MCF 10A (cell line): ENCODE data around the gene SDHAF3. TPM values are rescaled to one million over a fixed set of nuclear protein-coding genes. Genes with fewer than 3 reads are reported as not detected.

Source experiments
- BruUV-seq: library from RNA; stranded (reverse); fragments of 400-500 nt; replicated peaks from 2 replicates; lab custom pipeline; 2021; lab: Mats Ljungman, UMichigan
- CTCF ChIA-PET: fragments of 300-600 bp; sonication (Branson Sonifier 250); formaldehyde crosslinking; extraction: SDS; loops from one replicate; lab custom pipeline; 2021; ENCODE audit warnings: antibody characterized with exemption, inconsistent platforms; lab: Yijun Ruan, JAX
- POLR2A ChIA-PET: fragments of 300-600, 350-650 bp; sonication (Branson Sonifier 250); formaldehyde crosslinking; extraction: SDS; loops from one replicate; lab custom pipeline; 2020; ENCODE audit warnings: antibody characterized with exemption, inconsistent platforms; lab: Yijun Ruan, JAX
- DNase-seq: peaks from one replicate; pipeline ENCODE4 v3.0.0-alpha.2; 2018; ENCODE audit not compliant: unreplicated experiment
- H3K27ac Mint-ChIP-seq: one replicate; pipeline ENCODE4 v1.8.0; 2022; ENCODE audit warnings: mild to moderate bottlenecking, low read depth, mixed read lengths; ENCODE audit not compliant: unreplicated experiment
- H3K27me3 Mint-ChIP-seq: one replicate; pipeline ENCODE4 v1.8.0; 2022; ENCODE audit warnings: mixed read lengths; ENCODE audit not compliant: insufficient read depth, unreplicated experiment
- H3K36me3 Mint-ChIP-seq: one replicate; pipeline ENCODE4 v1.8.0; 2022; ENCODE audit warnings: mild to moderate bottlenecking, moderate library complexity, mixed read lengths; ENCODE audit not compliant: insufficient read depth, unreplicated experiment
- H3K4me1 Mint-ChIP-seq: one replicate; pipeline ENCODE4 v1.8.0; 2022; ENCODE audit warnings: mixed read lengths; ENCODE audit not compliant: insufficient read depth, unreplicated experiment
- H3K4me3 Mint-ChIP-seq: one replicate; pipeline ENCODE4 v1.8.0; 2022; ENCODE audit warnings: mild to moderate bottlenecking, moderate library complexity, mixed read lengths; ENCODE audit not compliant: unreplicated experiment
- H3K9me3 Mint-ChIP-seq: one replicate; pipeline ENCODE4 v1.8.0; 2022; ENCODE audit warnings: mixed read lengths; ENCODE audit not compliant: unreplicated experiment
- CTCF ChIP-seq: fragments of 200-600 bp; IDR thresholded peaks from one replicate; pipeline ENCODE4 v1.8.0; 2022; ENCODE audit warnings: antibody characterized with exemption, mild to moderate bottlenecking; ENCODE audit not compliant: unreplicated experiment
- intact Hi-C: fragments of 100-400 bp; cut with micrococcal nuclease; formaldehyde crosslinking; loops from 2 replicates; pipeline ENCODE4 v1.14.1; 2022
- total RNA-seq: library from RNA; stranded (reverse); gene quantifications from 2 replicates; pipeline ENCODE4 v1.2.3, GENCODE V29; 2022

The SDHAF3 gene
- total RNA-seq, 1 experiment from 2014 or later: 12.3 TPM

DNA sequence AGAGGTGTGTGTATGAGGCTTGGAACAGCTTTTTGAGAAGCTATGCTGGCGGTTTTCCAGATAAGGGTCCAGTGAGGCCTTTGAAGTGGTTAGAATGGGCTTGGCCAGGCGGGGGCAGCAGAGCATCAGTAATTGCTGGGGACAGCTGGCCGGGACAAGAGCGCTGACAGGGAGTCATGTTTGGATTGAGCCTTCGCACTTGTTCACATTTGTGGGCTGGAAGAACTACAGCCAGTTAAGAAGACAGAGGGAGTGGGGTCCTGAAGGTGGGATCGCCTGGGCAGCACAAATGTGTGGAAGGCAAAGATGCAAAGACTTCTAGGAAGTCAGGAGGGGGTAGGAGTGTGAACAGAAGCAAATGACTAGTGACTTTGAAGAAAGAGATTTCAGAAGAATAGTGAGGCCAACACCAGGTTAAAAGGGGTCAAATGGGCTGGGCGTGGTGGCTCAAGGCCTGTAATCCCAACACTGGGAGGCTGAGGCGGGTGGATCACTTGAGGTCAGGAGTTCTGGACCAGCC, 12.7 kb upstream of the SDHAF3 start:
- Mint-ChIP-seq H3K9me3 (no peaks in the 10 kb centered on the region), H3K36me3 (no peaks in the 10 kb centered on the region), H3K4me1 (no peaks in the 10 kb centered on the region), H3K4me3 (no peak overlapping the region), H3K27me3 (peaks cover 32% of the 10 kb centered on the region), H3K27ac (no peak overlapping the region)
- intact Hi-C loops: loop anchor here (1.0 to 10.0 kb wide), 5 partner anchors 75 to 910 kb away; no protein-coding TSS in a partner anchor
- POLR2A ChIA-PET: interaction anchor here (0.6 to 1.0 kb wide), 3 partner anchors 12 to 767 kb away, joined by 3 read pairs; partner anchors contain the start of gene ASNS
- peak; percentile 79 for DNase-seq
- BruUV-seq: no TSS peak
- CTCF ChIA-PET: interaction anchor here (0.6 to 3.4 kb wide), 30 partner anchors 9 to 1189 kb away, joined by 3 to 39 read pairs (median 4); partner anchors contain the start of gene SDHAF3
- peak; percentile 89 for TF ChIP-seq CTCF

GRCh38 chr7:97107192-97107800, 10.2 kb upstream of the SDHAF3 start:
- intact Hi-C loops: loop anchor here (10.0 kb wide), 1 partner anchor 908 kb away; no protein-coding TSS in a partner anchor
- DNase-seq: no peak
- ChIA-PET CTCF (interaction anchor here (0.9 to 3.1 kb wide), 2 partner anchors 10 to 729 kb away, joined by 3 to 16 read pairs; partner anchors contain the start of gene SDHAF3), POLR2A (no interaction called here)
- Mint-ChIP-seq H3K4me1 (no peaks in the 10 kb centered on the region), H3K36me3 (no peaks in the 10 kb centered on the region), H3K27me3 (peaks cover 7% of the 10 kb centered on the region), H3K4me3 (no peak overlapping the region), H3K27ac (no peak overlapping the region), H3K9me3 (no peaks in the 10 kb centered on the region)
- TF ChIP-seq CTCF: no peak
- no TSS peak for BruUV-seq

GRCh38 chr7:97116308-97116707, 1.2 kb upstream of the SDHAF3 start:
- Mint-ChIP-seq H3K27ac (no peak overlapping the region), H3K4me3 (peak overlapping the region; percentile 94), H3K27me3 (no peaks in the 10 kb centered on the region), H3K9me3 (no peaks in the 10 kb centered on the region), H3K36me3 (no peaks in the 10 kb centered on the region), H3K4me1 (peaks cover 23% of the 10 kb centered on the region)
- no peak for TF ChIP-seq CTCF
- intact Hi-C loops: no loop called here
- no peak for DNase-seq
- ChIA-PET CTCF (interaction anchor here (0.5 to 5.3 kb wide), 14 partner anchors 11 to 945 kb away, joined by 3 to 29 read pairs (median 4); no protein-coding TSS in a partner anchor), POLR2A (interaction anchor here (1.2 to 2.8 kb wide), 4 partner anchors 14 to 63 kb away, joined by 3 to 20 read pairs (median 6); no protein-coding TSS in a partner anchor)
- BruUV-seq: no TSS peak

DNA sequence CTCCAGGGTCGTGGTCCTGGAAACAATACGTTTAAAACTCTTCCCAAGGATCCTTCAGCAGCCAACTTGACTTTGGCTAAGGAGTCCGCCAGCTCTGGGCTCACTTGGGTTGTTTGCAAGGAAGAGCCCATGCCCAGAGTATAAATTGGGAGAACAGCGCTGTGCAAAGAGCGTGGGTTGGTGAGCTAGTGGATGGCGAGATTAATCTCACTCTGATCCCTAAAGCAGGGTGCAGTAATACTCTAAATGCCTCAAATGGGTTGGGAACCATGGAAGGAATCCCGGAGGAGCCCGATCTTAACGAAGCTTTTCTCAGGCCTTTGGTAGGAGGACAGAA, 495 bp upstream of the SDHAF3 start:
- no peak for DNase-seq
- ChIA-PET CTCF (interaction anchor here (0.6 to 5.3 kb wide), 15 partner anchors 9 to 1714 kb away, joined by 3 to 29 read pairs (median 4); no protein-coding TSS in a partner anchor), POLR2A (interaction anchor here (0.7 to 2.8 kb wide), 10 partner anchors 10 to 854 kb away, joined by 3 to 20 read pairs (median 4); partner anchors contain the start of gene ASNS)
- TF ChIP-seq CTCF: no peak
- H3K4me1 Mint-ChIP-seq: peaks cover 23% of the 10 kb centered on the region
- intact Hi-C loops: no loop called here
- H3K27me3 Mint-ChIP-seq: no peaks in the 10 kb centered on the region
- H3K27ac Mint-ChIP-seq: peak overlapping the region; percentile 68
- no peaks in the 10 kb centered on the region for H3K36me3 Mint-ChIP-seq
- BruUV-seq: TSS peak; percentile 60
- H3K4me3 Mint-ChIP-seq: peak overlapping the region; percentile 94
- no peaks in the 10 kb centered on the region for H3K9me3 Mint-ChIP-seq
